ENCODE measurements around the gene SERPINB6. TPM values are rescaled to one million over a fixed set of nuclear protein-coding genes. Genes with fewer than 3 reads are reported as not detected.

SERPINB6 gene
- total and polyA plus RNA-seq, 10 donors: 111 to 256 (median 191) TPM

DNA sequence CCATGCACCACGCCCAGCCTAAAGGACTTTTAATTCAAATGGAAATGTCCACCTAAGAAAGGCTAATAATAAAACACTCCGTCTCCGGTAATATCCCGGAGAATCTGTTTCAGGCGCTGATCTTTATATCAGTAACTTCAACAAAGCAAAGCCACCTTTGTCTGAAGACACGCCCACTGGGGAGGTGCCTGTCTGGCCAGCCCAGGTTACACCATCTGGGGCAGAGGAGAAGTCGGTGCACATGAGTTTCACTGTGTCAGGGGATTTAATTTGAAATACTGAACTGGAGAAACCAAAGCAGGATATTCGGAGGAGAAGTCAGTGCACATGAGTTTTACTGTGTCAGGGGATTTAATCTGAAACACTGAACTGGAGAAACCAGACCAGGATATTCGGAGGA, 9.4 kb downstream of the SERPINB6 start:
- Histone ChIP-seq H3K27me3 (replicated peaks in 1 of 7) (no peaks in the 10 kb centered on the region), H3K36me3 (peaks cover 0 to 45% (median under 1%) of the 10 kb centered on the region in 6 donors), H3K4me1 (peaks cover 9 to 100% (median 42%) of the 10 kb centered on the region in 6 donors), H3K4me3 (peak overlapping the region in 1 of 8 donors; percentile 19), H3K9me3 (no peaks in the 10 kb centered on the region), H3K27ac (peak overlapping the region in 6 of 8 donors; percentile 34 to 59 (median 36))
- 79 to 86% (median 81%) methylated on average over 9 of the region's 9 CpGs for WGBS, 5 donors
- TF ChIP-seq POLR2AphosphoS5 (IDR thresholded peaks at IDR 0.05): no peak
- TF ChIP-seq POLR2A (IDR thresholded peaks at IDR 0.05): no peak
- no peak for TF ChIP-seq CTCF (IDR thresholded peaks at IDR 0.05 in 8 of 11, conservative IDR thresholded peaks at IDR 0.05 in 3 of 11)
- intact Hi-C loops (cut with DNase I; ENCODE audit: low total_unique reads): no loop called here
- no peak for DNase-seq

DNA sequence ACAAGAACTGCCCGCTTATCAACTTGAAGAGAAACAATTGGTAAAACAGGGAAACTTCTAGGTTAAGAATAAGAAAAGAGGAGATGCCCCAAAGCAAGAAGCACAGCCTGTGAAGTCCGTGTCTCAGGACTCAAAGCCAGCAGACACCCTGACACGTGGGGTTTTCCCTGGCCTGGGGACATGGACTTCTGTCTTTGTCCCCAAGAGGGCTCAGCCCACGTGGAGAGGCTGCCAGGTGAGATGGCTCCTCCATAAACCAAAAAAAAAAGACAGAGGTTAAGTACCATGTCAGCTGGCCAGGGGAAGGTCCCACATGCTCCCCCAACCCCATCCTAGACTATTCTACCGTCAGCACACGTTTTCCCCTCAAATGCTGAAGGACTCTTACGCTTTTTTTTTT, 9.9 kb downstream of the SERPINB6 start:
- no peak for TF ChIP-seq POLR2AphosphoS5 (IDR thresholded peaks at IDR 0.05)
- TF ChIP-seq POLR2A (IDR thresholded peaks at IDR 0.05): no peak
- TF ChIP-seq CTCF (IDR thresholded peaks at IDR 0.05 in 8 of 11, conservative IDR thresholded peaks at IDR 0.05 in 3 of 11): no peak
- no peak for DNase-seq
- peaks cover 9 to 99% (median 37%) of the 10 kb centered on the region in 6 donors for H3K4me1 ChIP-seq
- no peaks in the 10 kb centered on the region for H3K27me3 ChIP-seq (replicated peaks in 1 of 7)
- 79 to 91% (median 84%) methylated on average over 7 of the region's 7 CpGs for WGBS, 5 donors
- H3K4me3 ChIP-seq: peak overlapping the region in 1 of 8 donors; percentile 19
- intact Hi-C loops (cut with DNase I; ENCODE audit: low total_unique reads): no loop called here
- H3K27ac ChIP-seq: peak overlapping the region in 3 of 8 donors; percentile 37 to 59 (median 43)
- H3K9me3 ChIP-seq: no peaks in the 10 kb centered on the region
- peaks cover 0 to 47% (median 3%) of the 10 kb centered on the region in 6 donors for H3K36me3 ChIP-seq

DNA sequence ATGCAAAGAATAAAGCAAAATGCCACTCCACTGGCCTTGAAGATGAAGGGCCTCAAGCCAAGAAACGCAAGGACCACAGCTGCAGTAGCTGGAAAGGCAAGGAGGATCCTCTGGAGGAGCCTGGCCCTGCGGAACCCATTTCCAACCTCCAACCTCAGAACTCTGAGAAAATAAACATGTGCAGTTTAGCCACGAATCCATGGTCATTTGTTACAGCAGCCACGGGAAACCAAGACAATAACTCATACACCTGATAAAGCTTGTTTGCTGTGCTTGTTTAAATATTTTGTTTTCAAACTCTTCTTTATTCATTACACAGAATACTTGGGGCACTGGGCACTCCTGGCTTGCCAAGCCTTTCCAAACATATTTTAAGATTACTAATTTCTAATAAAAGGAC, 10.4 kb downstream of the SERPINB6 start:
- no peak for DNase-seq
- peaks cover 0 to 47% (median 8%) of the 10 kb centered on the region in 6 donors for H3K36me3 ChIP-seq
- peaks cover 9 to 94% (median 36%) of the 10 kb centered on the region in 6 donors for H3K4me1 ChIP-seq
- H3K27me3 ChIP-seq (replicated peaks in 1 of 7): no peaks in the 10 kb centered on the region
- 79 to 86% (median 85%) methylated on average over 4 of the region's 4 CpGs for WGBS, 5 donors
- H3K4me3 ChIP-seq: no peak overlapping the region
- TF ChIP-seq CTCF (IDR thresholded peaks at IDR 0.05 in 8 of 11, conservative IDR thresholded peaks at IDR 0.05 in 3 of 11) (no peak), POLR2A (IDR thresholded peaks at IDR 0.05) (no peak), POLR2AphosphoS5 (IDR thresholded peaks at IDR 0.05) (no peak)
- no peaks in the 10 kb centered on the region for H3K9me3 ChIP-seq
- peak overlapping the region in 1 of 8 donors; percentile 19 for H3K27ac ChIP-seq
- intact Hi-C loops (cut with DNase I; ENCODE audit: low total_unique reads): no loop called here

DNA sequence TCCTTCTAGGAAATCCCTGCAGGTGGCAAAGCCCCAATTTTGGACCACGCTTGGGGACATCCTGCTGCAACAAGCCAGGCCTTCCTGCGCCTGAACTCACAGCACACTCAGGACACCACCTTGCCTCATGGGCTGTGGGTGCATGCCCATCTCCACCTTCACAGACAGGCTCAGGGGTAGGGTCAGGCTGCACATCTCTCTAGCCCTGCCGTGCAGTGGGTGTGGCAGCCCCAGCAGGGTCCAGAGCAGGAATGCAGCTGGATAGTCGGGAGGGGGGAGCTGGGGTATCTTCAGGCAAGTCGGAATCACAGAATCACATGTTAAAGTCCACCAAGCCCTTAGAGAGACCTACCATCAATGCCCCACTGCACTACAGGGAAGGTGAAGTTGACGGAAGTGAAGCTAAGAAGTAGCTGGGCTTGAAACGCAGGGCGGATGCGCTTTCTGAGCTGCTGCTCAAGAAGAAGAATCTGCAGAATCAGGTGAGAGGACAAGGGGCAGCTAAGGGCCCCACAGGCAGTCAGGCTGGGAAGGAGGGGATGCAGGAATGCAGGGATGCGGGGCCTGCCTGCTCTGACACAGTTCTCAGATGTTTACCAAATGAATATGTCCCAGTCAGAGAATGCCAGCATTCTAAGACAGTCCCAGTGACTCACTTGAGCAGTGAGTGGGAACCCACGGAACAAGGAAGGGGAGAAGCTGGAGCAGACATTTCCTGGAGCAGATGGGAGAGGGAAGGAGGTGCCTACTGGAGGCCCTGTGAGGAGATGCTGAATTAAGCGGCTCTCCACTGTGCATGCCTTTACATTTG, 11.3 kb downstream of the SERPINB6 start:
- no peaks in the 10 kb centered on the region for H3K9me3 ChIP-seq
- intact Hi-C loops (cut with DNase I; ENCODE audit: low total_unique reads): no loop called here

More for the DNA sequence above, 11.3 kb downstream of the SERPINB6 start:
- peaks cover 0 to 50% (median 14%) of the 10 kb centered on the region in 6 donors for H3K36me3 ChIP-seq
- H3K4me1 ChIP-seq: peaks cover 9 to 85% (median 34%) of the 10 kb centered on the region in 6 donors
- peak overlapping the region in 1 of 8 donors; percentile 19 for H3K27ac ChIP-seq
- TF ChIP-seq POLR2A (IDR thresholded peaks at IDR 0.05) (no peak), CTCF (IDR thresholded peaks at IDR 0.05 in 8 of 11, conservative IDR thresholded peaks at IDR 0.05 in 3 of 11) (no peak), POLR2AphosphoS5 (IDR thresholded peaks at IDR 0.05) (no peak)
- 82 to 92% (median 89%) methylated on average over 12 of the region's 12 CpGs for WGBS, 5 donors
- H3K27me3 ChIP-seq (replicated peaks in 1 of 7): no peaks in the 10 kb centered on the region
- H3K4me3 ChIP-seq: no peak overlapping the region
- no peak for DNase-seq
